H1 (cell line): ENCODE measurements around the gene CAMK2G. TPM values are rescaled to one million over a fixed set of nuclear protein-coding genes. Genes with fewer than 3 reads are reported as not detected.

Experiments
- CTCF ChIA-PET: fragments of 300-600 bp; sonication (Branson Sonifier 250); formaldehyde crosslinking; loops from one replicate; lab custom pipeline; 2021; ENCODE audit not compliant: partially characterized antibody; lab: Charles Lee
- POLR2A ChIA-PET: fragments of 300-600 bp; sonication (Branson Sonifier 250); formaldehyde crosslinking; loops from one replicate; lab custom pipeline; 2021; ENCODE audit warnings: inconsistent platforms; ENCODE audit not compliant: partially characterized antibody; lab: Charles Lee
- DNase-seq, 2 experiments: peaks; one replicate each; pipeline versions ENCODE4 v3.0.0 to v3.0.0-alpha.2; 2010 to 2022; ENCODE audit warnings: low spot score in 2 of 2, low read depth in 1 of 2, mixed read lengths in 1 of 2
- FAIRE-seq: peaks from 2 replicates; lab custom pipeline; 2011; peaks lifted over from hg19 to GRCh38; lab: Jason Lieb, UNC
- H2AFZ ChIP-seq: 2 replicates; pipeline ENCODE4 v1.8.1; 2012; ENCODE audit warnings: low read length, inconsistent platforms
- H2AK5ac ChIP-seq: 2 replicates; pipeline ENCODE4 v1.6.1; 2013; ENCODE audit warnings: low read depth, low read length
- H2BK120ac ChIP-seq: replicated peaks from 2 replicates; pipeline ENCODE3; 2013; ENCODE audit warnings: low read depth, low read length, inconsistent platforms
- H2BK12ac ChIP-seq: 2 replicates; pipeline ENCODE4 v1.6.1; 2013; ENCODE audit warnings: low read depth, low read length
- H2BK15ac ChIP-seq: 2 replicates; pipeline ENCODE4 v1.6.1; 2013; ENCODE audit warnings: low read length
- H2BK20ac ChIP-seq: 2 replicates; pipeline ENCODE4 v1.6.1; 2013; ENCODE audit warnings: low read length
- H2BK5ac ChIP-seq: 2 replicates; pipeline ENCODE4 v1.6.1; 2013; ENCODE audit warnings: low read depth, low read length
- H3K14ac ChIP-seq: 2 replicates; pipeline ENCODE4 v1.6.1; 2013; ENCODE audit warnings: inconsistent platforms; ENCODE audit not compliant: insufficient read length
- H3K18ac ChIP-seq: 2 replicates; pipeline ENCODE4 v1.6.1; 2013; ENCODE audit warnings: low read length; ENCODE audit errors: extremely low read depth
- H3K23ac ChIP-seq: 2 replicates; pipeline ENCODE4 v1.6.1; 2013; ENCODE audit warnings: inconsistent platforms; ENCODE audit not compliant: insufficient read length
- H3K23me2 ChIP-seq: 2 replicates; pipeline ENCODE4 v1.6.1; 2013; ENCODE audit warnings: low read depth, low read length
- H3K27ac ChIP-seq: 2 replicates; pipeline ENCODE4 v1.6.1; 2011; ENCODE audit warnings: low read depth, low read length, inconsistent platforms
- H3K27me3 ChIP-seq, 4 experiments: replicated peaks in 1 of 4; 1 replicate in 1 of 4; 2 replicates in 3 of 4; pipeline versions ENCODE4 v1.6.1 to v1.8.1; 2011 to 2013; ENCODE audit warnings: low read length in 3 of 4, mild to moderate bottlenecking in 3 of 4, inconsistent platforms in 2 of 4, mixed read lengths in 2 of 4, moderate library complexity in 1 of 4; ENCODE audit not compliant: control insufficient read depth in 3 of 4, insufficient read depth in 3 of 4; ENCODE audit errors: extremely low read depth in 1 of 4
- H3K36me3 ChIP-seq, 4 experiments: 2 replicates each; pipeline versions ENCODE4 v1.6.1 to v1.8.1; 2011 to 2013; ENCODE audit warnings: mild to moderate bottlenecking in 4 of 4, low read length in 3 of 4, moderate library complexity in 2 of 4, control low read depth in 1 of 4, inconsistent platforms in 1 of 4; ENCODE audit not compliant: insufficient read depth in 4 of 4, control insufficient read depth in 2 of 4
- H3K4ac ChIP-seq: replicated peaks from 2 replicates; pipeline ENCODE3; 2013; ENCODE audit warnings: low read length, low read depth, mixed read lengths, inconsistent platforms; ENCODE audit not compliant: insufficient read length
- H3K4me1 ChIP-seq, 4 experiments: replicated peaks in 1 of 4; 1 replicate in 1 of 4; 2 replicates in 3 of 4; pipeline versions ENCODE4 v1.6.1 to v1.8.1; 2011 to 2013; ENCODE audit warnings: low read length in 3 of 4, inconsistent platforms in 2 of 4, mixed read lengths in 1 of 4; ENCODE audit not compliant: insufficient read depth in 4 of 4, control insufficient read depth in 3 of 4
- H3K4me2 ChIP-seq, 2 experiments: 2 replicates each; pipeline versions ENCODE4 v1.6.1 to v1.8.1; 2011 to 2013; ENCODE audit warnings: low read depth in 2 of 2, low read length in 2 of 2, control low read depth in 1 of 2, inconsistent platforms in 1 of 2, mild to moderate bottlenecking in 1 of 2; ENCODE audit not compliant: insufficient read depth in 1 of 2
- H3K4me3 ChIP-seq, 4 experiments: fragments of 200-600, 300-600 bp in 1 of 4; sonication (generic), shearing (Covaris generic), sonication (Bioruptor Twin) in 1 of 4; 2 replicates each; pipeline versions ENCODE4 v1.5.1 to v1.8.1; 2011 to 2016; ENCODE audit warnings: low read length in 4 of 4, low read depth in 3 of 4, control low read depth in 2 of 4, inconsistent platforms in 2 of 4, mild to moderate bottlenecking in 2 of 4, mixed read lengths in 1 of 4, moderate library complexity in 1 of 4; ENCODE audit not compliant: insufficient read depth in 2 of 4; ENCODE audit errors: extremely low read depth in 1 of 4
- H3K56ac ChIP-seq: replicated peaks from 2 replicates; pipeline ENCODE3; 2013; ENCODE audit warnings: low read depth, mild to moderate bottlenecking, mixed read lengths, low read length, inconsistent platforms; ENCODE audit not compliant: insufficient read length
- H3K79me1 ChIP-seq: 2 replicates; pipeline ENCODE4 v1.6.1; 2013; ENCODE audit warnings: low read depth, low read length, control low read depth
- H3K79me2 ChIP-seq, 2 experiments: 2 replicates each; pipeline versions ENCODE4 v1.6.1 to v1.8.1; 2012 to 2013; ENCODE audit warnings: low read length in 2 of 2, mild to moderate bottlenecking in 2 of 2, inconsistent platforms in 1 of 2; ENCODE audit not compliant: insufficient read depth in 2 of 2, control insufficient read depth in 1 of 2
- H3K9ac ChIP-seq, 4 experiments: replicated peaks in 1 of 4; 1 replicate in 1 of 4; 2 replicates in 3 of 4; pipeline versions ENCODE4 v1.6.1 to v1.8.1; 2011 to 2013; ENCODE audit warnings: low read depth in 3 of 4, low read length in 3 of 4, control low read depth in 2 of 4, mild to moderate bottlenecking in 2 of 4, moderate library complexity in 2 of 4, inconsistent platforms in 1 of 4; ENCODE audit errors: extremely low read depth in 1 of 4
- H3K9me3 ChIP-seq, 2 experiments: 2 replicates each; pipeline versions ENCODE4 v1.6.1 to v1.8.1; 2012 to 2013; ENCODE audit warnings: mild to moderate bottlenecking in 2 of 2, moderate library complexity in 2 of 2, control low read depth in 1 of 2, inconsistent platforms in 1 of 2, low read depth in 1 of 2, low read length in 1 of 2, mixed read lengths in 1 of 2; ENCODE audit not compliant: insufficient read depth in 2 of 2
- H4K20me1 ChIP-seq, 2 experiments: replicated peaks in 1 of 2; 2 replicates each; pipeline versions ENCODE3 to v1.8.1; 2011 to 2013; ENCODE audit warnings: inconsistent platforms in 2 of 2, low read length in 2 of 2, mild to moderate bottlenecking in 1 of 2; ENCODE audit not compliant: insufficient read depth in 2 of 2, control insufficient read depth in 1 of 2
- H4K5ac ChIP-seq: 2 replicates; pipeline ENCODE4 v1.6.1; 2013; ENCODE audit warnings: low read length, low read depth, mixed read lengths, inconsistent platforms; ENCODE audit not compliant: insufficient read length
- H4K8ac ChIP-seq: 2 replicates; pipeline ENCODE4 v1.8.0; 2013; ENCODE audit warnings: mild to moderate bottlenecking, moderate library complexity, low read length, inconsistent platforms; ENCODE audit not compliant: insufficient read depth; ENCODE audit errors: extremely low read depth
- H4K91ac ChIP-seq: replicated peaks from 2 replicates; pipeline ENCODE3; 2013; ENCODE audit warnings: low read length, mixed read lengths, inconsistent platforms; ENCODE audit not compliant: insufficient read length
- CEBPB ChIP-seq: IDR thresholded peaks from 2 replicates; pipeline ENCODE4 v1.6.1; 2012; ENCODE audit warnings: low read depth, low read length
- CREB1 ChIP-seq: IDR thresholded peaks from 2 replicates; pipeline ENCODE4 v1.6.1; 2012; ENCODE audit warnings: inconsistent platforms
- KDM4A ChIP-seq: IDR thresholded peaks from one replicate; pipeline ENCODE4 v1.7.1; 2012; ENCODE audit warnings: low read depth, mild to moderate bottlenecking, moderate library complexity, low read length, inconsistent platforms; ENCODE audit not compliant: severe bottlenecking
- PHF8 ChIP-seq: fragments of 200-600 bp; sonication (generic); conservative IDR thresholded peaks from 2 replicates; pipeline ENCODE4 v1.7.1; 2012; ENCODE audit warnings: low read depth, mild to moderate bottlenecking, inconsistent platforms, low read length, moderate library complexity
- POLR2A ChIP-seq, 2 experiments: IDR thresholded peaks; 1 replicate in 1 of 2; 2 replicates in 1 of 2; pipeline ENCODE4 v1.6.1; 2011; ENCODE audit warnings: low read depth in 2 of 2, low read length in 2 of 2, mild to moderate bottlenecking in 2 of 2; ENCODE audit errors: control extremely low read depth in 1 of 2
- SP4 ChIP-seq: IDR thresholded peaks from 2 replicates; pipeline ENCODE4 v1.6.1; 2012; ENCODE audit warnings: low read length, inconsistent platforms
- TAF1 ChIP-seq: IDR thresholded peaks from 2 replicates; pipeline ENCODE4 v1.6.1; 2011; ENCODE audit warnings: mild to moderate bottlenecking, low read depth, low read length
- YY1 ChIP-seq: IDR thresholded peaks from 2 replicates; pipeline ENCODE4 v1.6.1; 2011; ENCODE audit warnings: low read depth, mild to moderate bottlenecking, low read length
- WGBS, 2 experiments: shearing (Covaris generic) in 1 of 2; methylation state at CpG; one replicate each; pipeline versions ENCODE4 v1.1.6 to v1.1.7; 2013 to 2015; ENCODE audit warnings: low lambda C conversion rate in 2 of 2, mixed read lengths in 2 of 2, inconsistent platforms in 1 of 2, low coverage in 1 of 2, missing lambda C conversion rate in 1 of 2; ENCODE audit not compliant: insufficient replicate concordance in 2 of 2, insufficient coverage in 1 of 2, insufficient read length in 1 of 2; ENCODE audit errors: extremely low coverage in 1 of 2, missing lambda C conversion rate in 1 of 2; 5-methylcytosine and 5-hydroxymethylcytosine counted together
- long read RNA-seq, 2 experiments: library from RNA in 1 of 2; library from capped mRNA in 1 of 2; stranded (forward); transcript quantifications; one replicate each; pipeline ENCODE4 v2.0.0, GENCODE V29; 2021; ENCODE audit warnings: inconsistent platforms in 1 of 2
- polyA minus RNA-seq, 3 experiments: library from RNA; depleted of rRNA, polyadenylated mRNA; stranded (reverse); fragments of >200 nt; gene quantifications; 1 replicate in 2 of 3; 2 replicates in 1 of 3; pipeline ENCODE4 v1.2.3, GENCODE V29; 2011
- polyA plus RNA-seq, 7 experiments: library from polyadenylated mRNA; depleted of rRNA in 3 of 7; stranded (reverse) in 5 of 7; unstranded in 2 of 7; fragments of >200 nt in 5 of 7; fragments of 200-250 nt in 2 of 7; gene quantifications; 1 replicate in 5 of 7; 2 replicates in 1 of 7; 4 replicates in 1 of 7; pipeline versions ENCODE4 v1.2.1 to v1.2.3, GENCODE V29; 2011 to 2013; ENCODE audit warnings: missing spikeins in 2 of 7, mixed read lengths in 2 of 7
- total RNA-seq: library from RNA; stranded (reverse); fragmentation: NEBNext Ultra II Directional; extraction: Animal tissue kit (Norgen Biotek cat#: 25700); gene quantifications from 2 replicates; pipeline ENCODE4 v1.2.1, GENCODE V29; 2021

CAMK2G gene
- total RNA-seq = 29.9 and 31.7 TPM in 2 replicates
- polyA plus RNA-seq (2011; rRNA removed) = 28.9 and 31.9 TPM in 2 replicates
- 37.7 TPM for polyA plus RNA-seq (2011; cell fraction: cytosol; rRNA removed)
- polyA plus RNA-seq (2011; cell fraction: nucleus; rRNA removed) = 77.7 TPM
- polyA plus RNA-seq (2012, experiment 1 of 2) = 31.3 to 38.7 TPM (median 34.5 TPM) in 4 replicates
- polyA plus RNA-seq (2012, experiment 2 of 2) = 22.7 TPM
- 23.2 TPM for polyA plus RNA-seq (2013, experiment 1 of 2)
- polyA plus RNA-seq (2013, experiment 2 of 2) = 21.7 TPM
- 38.9 and 49.0 TPM in 2 replicates for polyA minus RNA-seq (2011; rRNA and poly(A)+ RNA removed)
- polyA minus RNA-seq (2011; cell fraction: cytosol; rRNA and poly(A)+ RNA removed) = 20.9 TPM
- 32.5 TPM for polyA minus RNA-seq (2011; cell fraction: nucleus; rRNA and poly(A)+ RNA removed)
- long read RNA-seq, experiment 1, partial matches to known transcripts = 7 of 18 reads
- long read RNA-seq, experiment 1, other reads (novel, unspliced or antisense) = 10 of 18 reads
- long read RNA-seq, experiment 2, partial matches to known transcripts = 2 of 11 reads
- long read RNA-seq, experiment 2, other reads (novel, unspliced or antisense) = 9 of 11 reads

DNA sequence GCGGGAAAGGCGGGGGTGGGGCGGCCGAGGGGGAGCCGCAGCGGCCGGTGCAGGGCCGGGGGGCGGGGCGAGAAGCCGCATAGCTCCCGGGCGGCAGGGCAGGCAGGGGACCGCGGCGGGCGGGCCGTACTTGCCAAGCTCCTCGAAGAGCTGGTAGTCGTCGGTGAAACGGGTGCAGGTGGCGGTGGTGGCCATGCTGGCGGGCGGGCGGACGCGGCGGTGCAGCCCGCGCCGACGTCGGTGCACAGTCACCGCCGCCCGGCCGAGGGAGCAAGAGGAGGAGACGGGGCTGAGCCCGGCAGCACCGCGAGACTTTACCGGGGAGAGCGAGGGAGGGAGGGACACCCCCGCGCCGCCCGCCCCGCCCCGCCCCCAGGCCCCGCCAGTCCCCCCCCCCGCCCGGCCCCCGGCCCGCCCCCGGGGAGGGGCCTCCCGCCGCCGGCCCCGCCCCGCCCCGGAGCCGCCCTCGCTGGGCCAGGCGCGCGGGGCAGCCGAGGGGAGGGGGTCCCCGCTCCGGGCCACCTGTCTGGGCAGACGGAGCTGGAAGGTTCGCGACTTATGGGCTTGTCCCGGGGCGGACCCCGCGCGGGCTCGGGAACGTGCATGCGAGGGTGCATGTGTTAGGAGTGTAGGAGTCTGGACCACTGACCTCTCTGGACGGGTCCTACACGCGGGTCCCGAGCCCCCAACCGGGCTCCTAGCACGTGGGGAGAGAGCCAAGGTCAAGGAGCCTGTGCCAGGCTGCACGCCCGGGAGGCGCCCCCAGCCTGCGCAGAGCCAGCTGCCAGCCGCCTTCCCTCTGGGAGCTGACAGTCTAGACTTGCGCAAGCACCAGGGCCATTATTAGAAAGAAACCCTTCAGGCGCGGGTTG lies at the start of gene CAMK2G:
Gene CAMK2G (minus strand): TSS at position 289 of the 872 bp plus-strand sequence. CDS start 94 bp downstream, at position 195.
- H3K79me2 ChIP-seq = peaks cover 0 to 35% of the 10 kb centered on the region in 2 experiments; a peak in 3 of 4 replicates
- H2BK12ac ChIP-seq = no peak within 1 kb of the TSS
- 7% methylated on average over 26 of the region's 95 CpGs; no CpG with 5 or more reads in 1 of the 2 experiments for WGBS, 2 experiments
- no peak within 1 kb of the TSS for H3K23ac ChIP-seq
- H3K56ac ChIP-seq = peak within 1 kb of the TSS; percentile 36
- H3K36me3 ChIP-seq = peaks cover 4 to 20% (median 10%) of the 10 kb centered on the region in 4 experiments; a peak in 5 of 8 replicates
- H2AFZ ChIP-seq = peak within 1 kb of the TSS; percentile 79; the same call in 1 of the 2 replicates
- no peak within 1 kb of the TSS for H3K14ac ChIP-seq
- H2BK15ac ChIP-seq = 0 out of 2 replicates have a peak within 1 kb of the TSS, but pooled peaks have one; percentile 61
- H4K5ac ChIP-seq = no peak within 1 kb of the TSS
- peak within 1 kb of the TSS; percentile 74 to 78 for H3K4me2 ChIP-seq
- no peak within 1 kb of the TSS for H3K27ac ChIP-seq
- H3K4ac ChIP-seq = no peak within 1 kb of the TSS
- H2AK5ac ChIP-seq = no peak within 1 kb of the TSS
- H3K9me3 ChIP-seq = no peaks in the 10 kb centered on the region
- peak in 1 of 2 experiments; percentile 88 for DNase-seq
- H4K91ac ChIP-seq = no peak within 1 kb of the TSS
- peaks cover 0 to 13% (median 9%) of the 10 kb centered on the region in 4 experiments; a peak in 6 of 7 replicates for H3K4me1 ChIP-seq
- peaks cover 17% of the 10 kb centered on the region for H3K79me1 ChIP-seq
- H4K20me1 ChIP-seq = peaks cover 12 to 15% of the 10 kb centered on the region in 2 experiments
- H3K23me2 ChIP-seq = peaks cover 9% of the 10 kb centered on the region; the same call in 1 of the 2 replicates
- peak within 1 kb of the TSS; percentile 92 for H4K8ac ChIP-seq
- H3K4me3 ChIP-seq = peak within 1 kb of the TSS; percentile 60 to 86 (median 64)
- peak within 1 kb of the TSS; percentile 51 to 79 (median 65) for H3K9ac ChIP-seq
- H2BK5ac ChIP-seq = peak within 1 kb of the TSS; percentile 52; the same call in 1 of the 2 replicates
- FAIRE-seq = no peak
- no peak within 1 kb of the TSS for H2BK120ac ChIP-seq
- peaks cover 0 to 3% (median 0%) of the 10 kb centered on the region in 4 experiments; a peak in 1 of 7 replicates for H3K27me3 ChIP-seq
- H3K18ac ChIP-seq = peak within 1 kb of the TSS; percentile 71; the same call in 1 of the 2 replicates
- no peak within 1 kb of the TSS for H2BK20ac ChIP-seq
- ChIA-PET CTCF (interaction anchor here (0.5 to 27.0 kb wide), 7 partner anchors 11 to 1351 kb away, joined by 3 to 681 read pairs (median 4); no protein-coding TSS in a partner anchor), POLR2A (interaction anchor here (0.5 to 1.8 kb wide), 10 partner anchors 7 to 124 kb away, joined by 3 to 9 read pairs (median 3); partner anchors contain the start of gene VCL)
- TF ChIP-seq YY1 = peak; percentile 22; the same call in 1 of the 2 replicates
- peak; percentile 63 for TF ChIP-seq KDM4A
- peak; percentile 96 for TF ChIP-seq CEBPB
- peak; percentile 7; the same call in 1 of the 2 replicates for TF ChIP-seq PHF8
- TF ChIP-seq CREB1 = peak; percentile 26; the same call in 1 of the 2 replicates
- TF ChIP-seq POLR2A (IDR thresholded peaks at IDR 0.05; ENCODE audit: control extremely low read depth in 1 of 2, low read depth in 2 of 2, low read length in 2 of 2) = peak; percentile 6 to 57; a peak in 2 of 3 replicates
- 0 out of 2 replicates have a peak, but pooled peaks have one; percentile 15 for TF ChIP-seq TAF1
- 0 out of 2 replicates have a peak, but pooled peaks have one; percentile 20 for TF ChIP-seq SP4
